Neural cell (in vitro differentiated cells): ENCODE results near the gene SPOCK1. TPM values are rescaled to one million over a fixed set of nuclear protein-coding genes. Genes with fewer than 3 reads are reported as not detected.

Experiments
- H2AFZ ChIP-seq: fragments of 200-600, 300-800 bp; sonication (generic), shearing (Covaris generic); 2 replicates; pipeline ENCODE4 v1.6.0; 2014; ENCODE audit warnings: low read depth, mild to moderate bottlenecking, antibody characterized with exemption, low read length, moderate library complexity
- H3F3A ChIP-seq: fragments of 200-600 bp; shearing (Covaris generic); 2 replicates; pipeline ENCODE4 v1.6.1; 2016; ENCODE audit warnings: mild to moderate bottlenecking, moderate library complexity, mixed read lengths, antibody characterized with exemption, low read length; ENCODE audit not compliant: insufficient read depth, poor library complexity, severe bottlenecking
- H3K27ac ChIP-seq: fragments of 200-600, 300-800 bp; sonication (generic), shearing (Covaris generic); 2 replicates; pipeline ENCODE4 v1.5.1; 2014; ENCODE audit warnings: mild to moderate bottlenecking, low read length, moderate library complexity
- H3K27me3 ChIP-seq: fragments of 300-800, 200-600 bp; sonication (generic), shearing (Covaris generic); 2 replicates; pipeline ENCODE4 v1.6.0; 2014; ENCODE audit warnings: mild to moderate bottlenecking, low read depth, low read length, moderate library complexity; ENCODE audit not compliant: insufficient read depth
- H3K36me3 ChIP-seq: fragments of 300-800, 200-600 bp; sonication (generic), shearing (Covaris generic); 2 replicates; pipeline ENCODE4 v1.5.1; 2014; ENCODE audit warnings: mild to moderate bottlenecking, antibody characterized with exemption, low read length, moderate library complexity; ENCODE audit not compliant: insufficient read depth
- H3K4me2 ChIP-seq: fragments of 300-800, 200-600 bp; sonication (generic), shearing (Covaris generic); 2 replicates; pipeline ENCODE4 v1.6.0; 2014; ENCODE audit warnings: mild to moderate bottlenecking, low read length
- H3K4me3 ChIP-seq: fragments of 300-800, 200-600 bp; sonication (generic), shearing (Covaris generic); 2 replicates; pipeline ENCODE4 v1.5.1; 2014; ENCODE audit warnings: mild to moderate bottlenecking, low read length, moderate library complexity
- H3K79me2 ChIP-seq: fragments of 200-600 bp; shearing (Covaris generic); replicated peaks from 2 replicates; pipeline ENCODE4 v1.6.0; 2014; ENCODE audit warnings: mild to moderate bottlenecking, low read length, moderate library complexity; ENCODE audit not compliant: insufficient read depth
- H3K9ac ChIP-seq: fragments of 300-800, 200-600 bp; sonication (generic), shearing (Covaris generic); 2 replicates; pipeline ENCODE4 v1.6.1; 2016; ENCODE audit warnings: mild to moderate bottlenecking, low read length, mixed read lengths
- H3K9me2 ChIP-seq: fragments of 200-600 bp; shearing (Covaris generic); 2 replicates; pipeline ENCODE4 v1.6.1; 2016; ENCODE audit warnings: mild to moderate bottlenecking, low read length, mixed read lengths; ENCODE audit not compliant: insufficient read depth
- H3K9me3 ChIP-seq: fragments of 200-600, 300-800 bp; sonication (generic), shearing (Covaris generic); 2 replicates; pipeline ENCODE4 v1.6.1; 2016; ENCODE audit warnings: mild to moderate bottlenecking, mixed run types, low read length, moderate library complexity, mixed read lengths
- H4K20me1 ChIP-seq: fragments of 200-600 bp; shearing (Covaris generic); 2 replicates; pipeline ENCODE4 v1.6.1; 2016; ENCODE audit warnings: mild to moderate bottlenecking, mixed run types; ENCODE audit not compliant: insufficient read depth
- EP300 ChIP-seq: fragments of 450-650 bp; conservative IDR thresholded peaks from 2 replicates; pipeline ENCODE4 v1.6.1; 2014; ENCODE audit warnings: antibody characterized with exemption, mild to moderate bottlenecking, moderate library complexity; ENCODE audit not compliant: poor library complexity, severe bottlenecking
- EZH2 ChIP-seq: fragments of 200-600, 300-800 bp; shearing (Covaris generic), sonication (generic); IDR thresholded peaks from 2 replicates; pipeline ENCODE4 v1.6.1; 2014; ENCODE audit warnings: antibody characterized with exemption, low read length, borderline replicate concordance, mild to moderate bottlenecking; ENCODE audit not compliant: insufficient read depth, poor library complexity, severe bottlenecking
- MXI1 ChIP-seq: fragments of 450-650 bp; conservative IDR thresholded peaks from 2 replicates; pipeline ENCODE4 v1.6.1; 2014; ENCODE audit warnings: antibody characterized with exemption, mild to moderate bottlenecking; ENCODE audit not compliant: poor library complexity, severe bottlenecking
- POLR2AphosphoS5 ChIP-seq: IDR thresholded peaks from 2 replicates; pipeline ENCODE4 v1.6.1; 2012
- RAD21 ChIP-seq: fragments of 450-650 bp; conservative IDR thresholded peaks from 2 replicates; pipeline ENCODE4 v1.6.1; 2014; ENCODE audit warnings: antibody characterized with exemption, mild to moderate bottlenecking, moderate library complexity
- SMC3 ChIP-seq: fragments of 450-650 bp; conservative IDR thresholded peaks from 2 replicates; pipeline ENCODE4 v1.6.1; 2014; ENCODE audit warnings: antibody characterized with exemption, mild to moderate bottlenecking, moderate library complexity; ENCODE audit not compliant: poor library complexity
- TAF1 ChIP-seq: IDR thresholded peaks from 2 replicates; pipeline ENCODE4 v1.6.1; 2012; ENCODE audit warnings: low read depth
- polyA plus RNA-seq: library from polyadenylated mRNA; depleted of rRNA; stranded (reverse); fragments of >200 nt; gene quantifications from 2 replicates; pipeline ENCODE4 v1.2.3, GENCODE V29; 2014
- TF ChIP-seq, protein P1 (sequence below): fragments of 450-650 bp; IDR thresholded peaks from 2 replicates; pipeline ENCODE4 v1.5.1; 2014; ENCODE audit warnings: antibody characterized with exemption, mild to moderate bottlenecking, moderate library complexity; ENCODE audit not compliant: poor library complexity, severe bottlenecking
- TF ChIP-seq, protein P2 (sequence below): IDR thresholded peaks from 2 replicates; pipeline ENCODE4 v1.6.1; 2012; ENCODE audit warnings: borderline replicate concordance

The SPOCK1 gene
- polyA plus RNA-seq, 1 donor from 2014 or later: 33.6 TPM

DNA sequence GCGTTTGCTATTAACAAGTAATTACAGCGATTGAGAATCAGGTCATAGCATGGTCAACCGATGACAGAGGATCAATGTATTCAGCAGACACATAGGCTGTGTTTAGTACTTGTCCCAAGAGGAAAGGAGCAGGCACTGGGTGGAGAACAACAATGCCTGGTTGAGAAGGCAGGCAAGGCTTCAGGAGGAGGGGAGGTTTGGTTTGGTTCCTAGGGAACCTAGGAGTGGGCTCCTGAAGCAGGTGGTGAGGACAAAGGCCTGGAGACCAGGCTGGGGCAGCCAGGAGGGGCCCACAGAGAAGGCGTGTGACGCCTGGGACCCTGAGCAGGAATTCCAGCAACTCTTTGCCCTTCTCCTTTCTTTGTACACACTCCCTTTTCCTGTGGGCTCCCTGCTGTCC is 195.6 kb downstream of the SPOCK1 start:
- no peaks in the 10 kb centered on the region for H3K9me3 ChIP-seq
- H2AFZ ChIP-seq: no peak overlapping the region
- H3K9me2 ChIP-seq: no peaks in the 10 kb centered on the region
- no peaks in the 10 kb centered on the region for H3K36me3 ChIP-seq
- no peak overlapping the region for H3K9ac ChIP-seq
- no peak for TF ChIP-seq EZH2
- TF ChIP-seq, protein P1, sequence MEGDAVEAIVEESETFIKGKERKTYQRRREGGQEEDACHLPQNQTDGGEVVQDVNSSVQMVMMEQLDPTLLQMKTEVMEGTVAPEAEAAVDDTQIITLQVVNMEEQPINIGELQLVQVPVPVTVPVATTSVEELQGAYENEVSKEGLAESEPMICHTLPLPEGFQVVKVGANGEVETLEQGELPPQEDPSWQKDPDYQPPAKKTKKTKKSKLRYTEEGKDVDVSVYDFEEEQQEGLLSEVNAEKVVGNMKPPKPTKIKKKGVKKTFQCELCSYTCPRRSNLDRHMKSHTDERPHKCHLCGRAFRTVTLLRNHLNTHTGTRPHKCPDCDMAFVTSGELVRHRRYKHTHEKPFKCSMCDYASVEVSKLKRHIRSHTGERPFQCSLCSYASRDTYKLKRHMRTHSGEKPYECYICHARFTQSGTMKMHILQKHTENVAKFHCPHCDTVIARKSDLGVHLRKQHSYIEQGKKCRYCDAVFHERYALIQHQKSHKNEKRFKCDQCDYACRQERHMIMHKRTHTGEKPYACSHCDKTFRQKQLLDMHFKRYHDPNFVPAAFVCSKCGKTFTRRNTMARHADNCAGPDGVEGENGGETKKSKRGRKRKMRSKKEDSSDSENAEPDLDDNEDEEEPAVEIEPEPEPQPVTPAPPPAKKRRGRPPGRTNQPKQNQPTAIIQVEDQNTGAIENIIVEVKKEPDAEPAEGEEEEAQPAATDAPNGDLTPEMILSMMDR: no peak
- no peak for TF ChIP-seq MXI1
- TF ChIP-seq SMC3: no peak
- no peak for TF ChIP-seq POLR2AphosphoS5
- TF ChIP-seq EP300: no peak
- TF ChIP-seq TAF1: no peak
- TF ChIP-seq RAD21: no peak
- TF ChIP-seq, protein P2, sequence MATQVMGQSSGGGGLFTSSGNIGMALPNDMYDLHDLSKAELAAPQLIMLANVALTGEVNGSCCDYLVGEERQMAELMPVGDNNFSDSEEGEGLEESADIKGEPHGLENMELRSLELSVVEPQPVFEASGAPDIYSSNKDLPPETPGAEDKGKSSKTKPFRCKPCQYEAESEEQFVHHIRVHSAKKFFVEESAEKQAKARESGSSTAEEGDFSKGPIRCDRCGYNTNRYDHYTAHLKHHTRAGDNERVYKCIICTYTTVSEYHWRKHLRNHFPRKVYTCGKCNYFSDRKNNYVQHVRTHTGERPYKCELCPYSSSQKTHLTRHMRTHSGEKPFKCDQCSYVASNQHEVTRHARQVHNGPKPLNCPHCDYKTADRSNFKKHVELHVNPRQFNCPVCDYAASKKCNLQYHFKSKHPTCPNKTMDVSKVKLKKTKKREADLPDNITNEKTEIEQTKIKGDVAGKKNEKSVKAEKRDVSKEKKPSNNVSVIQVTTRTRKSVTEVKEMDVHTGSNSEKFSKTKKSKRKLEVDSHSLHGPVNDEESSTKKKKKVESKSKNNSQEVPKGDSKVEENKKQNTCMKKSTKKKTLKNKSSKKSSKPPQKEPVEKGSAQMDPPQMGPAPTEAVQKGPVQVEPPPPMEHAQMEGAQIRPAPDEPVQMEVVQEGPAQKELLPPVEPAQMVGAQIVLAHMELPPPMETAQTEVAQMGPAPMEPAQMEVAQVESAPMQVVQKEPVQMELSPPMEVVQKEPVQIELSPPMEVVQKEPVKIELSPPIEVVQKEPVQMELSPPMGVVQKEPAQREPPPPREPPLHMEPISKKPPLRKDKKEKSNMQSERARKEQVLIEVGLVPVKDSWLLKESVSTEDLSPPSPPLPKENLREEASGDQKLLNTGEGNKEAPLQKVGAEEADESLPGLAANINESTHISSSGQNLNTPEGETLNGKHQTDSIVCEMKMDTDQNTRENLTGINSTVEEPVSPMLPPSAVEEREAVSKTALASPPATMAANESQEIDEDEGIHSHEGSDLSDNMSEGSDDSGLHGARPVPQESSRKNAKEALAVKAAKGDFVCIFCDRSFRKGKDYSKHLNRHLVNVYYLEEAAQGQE: no peak
- no peak overlapping the region for H3K27ac ChIP-seq
- no peaks in the 10 kb centered on the region for H3K27me3 ChIP-seq
- no peak overlapping the region for H3K4me2 ChIP-seq
- H4K20me1 ChIP-seq: no peaks in the 10 kb centered on the region
- H3K4me3 ChIP-seq: no peak overlapping the region
- no peaks in the 10 kb centered on the region for H3K79me2 ChIP-seq
- no peaks in the 10 kb centered on the region for H3F3A ChIP-seq

DNA sequence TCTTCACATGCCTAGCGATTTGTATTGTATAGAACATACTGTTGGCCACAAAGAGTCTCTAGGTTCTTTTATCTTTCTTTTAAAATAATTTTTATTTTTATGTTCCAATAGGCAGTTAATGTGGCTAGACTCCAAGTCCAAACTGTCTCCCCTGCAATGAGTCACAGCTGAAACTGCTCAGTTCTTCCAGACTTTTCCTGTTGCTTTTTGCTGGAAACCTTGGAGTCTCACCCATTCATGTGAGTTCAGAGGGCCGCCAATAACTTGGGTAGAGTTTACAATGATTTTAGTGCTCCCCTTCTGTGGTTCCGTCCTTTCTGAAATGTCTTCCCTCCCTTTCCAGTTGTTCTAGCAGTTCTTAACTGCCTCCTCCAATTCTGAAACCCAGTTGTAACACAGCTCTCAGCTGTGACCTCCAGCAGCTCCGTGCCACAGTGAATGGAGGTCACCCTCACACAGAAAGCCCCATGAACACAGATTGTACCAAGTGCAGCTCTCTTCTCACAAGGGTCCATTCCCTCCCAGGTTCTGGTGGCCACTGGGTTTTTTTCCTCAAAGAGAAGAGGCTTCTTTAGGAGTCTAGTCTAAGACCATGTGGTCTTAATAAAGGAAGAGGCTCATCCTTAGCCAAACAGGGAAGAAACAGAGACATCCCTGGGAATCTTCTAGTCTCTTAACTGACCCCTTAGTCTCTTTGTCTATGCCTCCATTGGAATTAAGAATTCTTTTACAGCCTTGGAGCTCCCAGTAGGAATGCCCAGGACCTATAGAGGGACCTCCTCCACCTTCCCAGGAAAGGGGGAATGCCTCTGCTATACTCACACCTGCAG is 198.5 kb downstream of the SPOCK1 start:
- TF ChIP-seq EZH2 (no peak), SMC3 (no peak), TAF1 (no peak), POLR2AphosphoS5 (no peak), EP300 (no peak), RAD21 (no peak), MXI1 (no peak)
- TF ChIP-seq, protein P1: no peak
- TF ChIP-seq, protein P2: no peak

More for the DNA sequence above, 198.5 kb downstream of the SPOCK1 start:
- Histone ChIP-seq H3K9me2 (no peaks in the 10 kb centered on the region), H3K27ac (no peak overlapping the region), H3K9me3 (no peaks in the 10 kb centered on the region), H3K79me2 (no peaks in the 10 kb centered on the region), H3K27me3 (no peaks in the 10 kb centered on the region), H3K36me3 (no peaks in the 10 kb centered on the region), H4K20me1 (no peaks in the 10 kb centered on the region), H2AFZ (no peak overlapping the region), H3K9ac (no peak overlapping the region), H3F3A (no peaks in the 10 kb centered on the region), H3K4me2 (no peak overlapping the region), H3K4me3 (no peak overlapping the region)
